ENCODE measurements around the gene SLTM. TPM values are rescaled to one million over a fixed set of nuclear protein-coding genes. Genes with fewer than 3 reads are reported as not detected.
"Not testable (repeated sequence)": the region's sequence is repeated elsewhere in the genome, so short reads cannot be mapped to it uniquely, and the experiment has no call there.

The SLTM gene
- total RNA-seq, 1 donor from 2014 or later: 67.1 TPM

DNA sequence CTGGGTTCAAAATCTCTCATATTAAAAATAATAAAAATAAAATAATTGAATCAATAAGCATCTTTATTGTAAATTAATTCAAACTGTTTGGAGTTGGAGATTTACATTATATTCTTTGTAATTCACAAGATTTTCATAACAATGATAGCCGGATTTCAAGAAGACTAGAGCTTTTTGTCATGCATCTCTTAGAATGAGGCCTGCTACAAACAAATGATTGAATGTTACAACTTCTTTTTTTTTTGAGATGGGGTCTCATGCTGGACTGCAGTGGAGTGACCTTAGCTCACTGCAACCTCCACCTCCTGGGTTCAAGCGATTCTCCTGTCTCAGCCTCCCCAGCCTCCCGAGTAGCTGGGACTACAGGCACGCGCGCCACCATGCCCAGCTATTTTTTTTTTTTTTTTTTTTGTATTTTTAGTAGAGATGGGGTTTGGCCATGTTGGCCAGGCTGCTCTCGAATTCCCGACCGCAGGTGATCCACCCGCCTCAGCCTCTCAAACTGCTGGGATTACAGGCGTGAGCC lies 3.5 kb downstream of the SLTM start:
- DNase-seq (ENCODE audit: low spot score): no peak

DNA sequence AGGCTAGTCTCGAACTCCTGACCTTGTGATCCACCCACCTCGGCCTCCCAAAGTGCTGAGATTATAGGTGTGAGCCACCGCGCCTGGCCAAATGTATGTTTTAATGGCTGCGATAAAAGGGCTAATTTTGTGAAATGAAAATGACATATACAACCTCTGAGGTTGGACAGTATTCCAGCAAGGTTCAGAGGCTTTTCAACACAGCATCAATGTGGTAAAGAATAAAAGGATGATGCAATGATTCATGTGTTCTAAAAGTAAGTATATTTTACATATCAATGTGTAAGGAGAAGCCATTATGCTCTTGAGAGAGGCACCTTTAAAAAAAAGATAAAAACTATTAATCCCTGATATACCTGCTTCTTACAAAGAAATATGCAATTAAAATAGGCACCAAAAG lies 6.7 kb downstream of the SLTM start:
- no peak for DNase-seq (ENCODE audit: low spot score)

DNA sequence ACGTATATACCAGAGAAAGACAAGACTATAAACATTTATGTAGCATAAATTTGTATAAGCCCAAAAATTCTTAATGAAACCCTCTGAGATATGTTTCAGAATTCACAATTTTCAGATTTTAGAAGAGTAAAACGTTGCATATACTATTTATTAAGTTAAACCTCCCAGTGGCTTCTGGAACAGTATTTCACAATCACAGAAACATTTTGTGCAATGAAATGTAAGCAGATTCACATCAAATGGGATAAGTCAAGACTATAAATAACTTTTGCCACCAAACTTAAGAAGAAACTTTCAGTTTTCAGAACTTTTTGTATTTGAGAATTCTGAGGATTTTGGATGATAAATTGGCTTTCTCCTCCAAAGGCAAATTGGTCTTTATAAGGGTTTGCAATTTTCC lies 9.2 kb downstream of the SLTM start:
- DNase-seq (ENCODE audit: low spot score): no peak

DNA sequence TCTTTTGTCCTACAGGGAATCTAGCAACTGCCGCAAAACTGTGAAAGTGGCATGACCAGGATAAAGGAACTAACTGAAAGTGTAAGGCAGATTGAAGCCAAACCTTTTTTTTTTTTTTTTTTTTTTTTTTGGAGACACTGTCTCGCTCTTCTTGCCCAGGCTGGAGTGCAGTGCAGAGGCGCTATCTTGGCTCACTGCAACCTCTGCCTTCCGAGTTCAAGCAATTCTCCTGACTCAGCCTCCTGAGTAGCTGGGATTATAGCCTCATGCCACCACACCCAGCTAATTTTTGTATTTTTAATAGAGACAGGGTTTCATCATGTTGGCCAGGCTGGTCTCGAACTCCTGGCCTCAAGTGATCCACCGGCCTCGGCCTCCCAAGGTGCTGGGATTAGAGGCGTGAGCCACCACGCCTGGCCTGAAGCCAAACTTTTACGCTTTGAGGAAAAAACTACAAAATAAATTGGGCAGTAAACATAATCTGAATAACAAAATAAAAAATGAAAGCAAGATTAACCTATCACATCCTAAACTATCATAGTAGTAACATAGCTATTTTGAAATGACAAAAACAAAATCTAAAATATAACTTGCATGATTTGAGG lies 9.7 kb downstream of the SLTM start:
- DNase-seq (ENCODE audit: low spot score): no peak

DNA sequence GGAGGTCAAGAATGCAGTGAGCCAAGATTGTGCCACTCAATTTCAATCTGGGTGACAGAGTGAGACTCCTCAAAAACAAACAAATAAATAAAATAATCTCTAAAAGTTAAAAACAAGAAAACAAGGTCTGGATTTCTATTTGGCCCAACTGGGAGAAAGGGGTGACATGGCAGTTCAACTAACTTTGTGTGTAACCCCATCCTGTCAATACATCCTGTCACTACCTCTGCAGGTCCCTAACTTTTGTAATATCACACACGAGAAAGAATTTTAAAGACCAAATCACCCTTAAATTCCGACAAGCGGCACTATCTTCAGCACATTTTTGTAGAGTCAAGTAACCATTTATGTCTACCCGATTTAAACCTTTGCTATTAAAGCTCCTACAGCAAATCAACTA lies 10.2 kb downstream of the SLTM start:
- DNase-seq (ENCODE audit: low spot score): no peak

DNA sequence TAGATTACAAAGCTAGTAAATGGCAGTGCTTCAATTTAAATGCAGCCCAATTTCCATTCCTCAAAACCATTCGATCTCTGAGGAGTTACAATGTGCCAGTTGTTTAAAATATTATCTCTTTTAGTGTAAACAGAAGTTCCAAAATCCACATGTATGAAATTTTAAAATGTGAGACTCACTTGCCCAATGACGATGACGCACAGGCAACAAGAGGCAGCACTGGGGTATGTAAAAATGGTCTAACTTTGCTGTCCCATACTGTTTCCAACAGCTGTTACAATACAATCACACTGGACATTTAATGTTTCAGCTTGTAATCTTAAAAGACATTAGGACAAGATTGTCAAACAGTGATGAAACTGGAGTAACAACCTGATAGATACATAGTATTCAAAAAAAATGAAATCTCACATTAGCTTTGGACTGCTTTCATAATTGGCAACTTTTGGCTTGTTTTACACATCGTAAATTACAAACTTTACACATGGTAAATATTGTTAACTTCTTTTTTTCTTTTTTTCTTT lies 12.2 kb downstream of the SLTM start:
- DNase-seq (ENCODE audit: low spot score): no peak

DNA sequence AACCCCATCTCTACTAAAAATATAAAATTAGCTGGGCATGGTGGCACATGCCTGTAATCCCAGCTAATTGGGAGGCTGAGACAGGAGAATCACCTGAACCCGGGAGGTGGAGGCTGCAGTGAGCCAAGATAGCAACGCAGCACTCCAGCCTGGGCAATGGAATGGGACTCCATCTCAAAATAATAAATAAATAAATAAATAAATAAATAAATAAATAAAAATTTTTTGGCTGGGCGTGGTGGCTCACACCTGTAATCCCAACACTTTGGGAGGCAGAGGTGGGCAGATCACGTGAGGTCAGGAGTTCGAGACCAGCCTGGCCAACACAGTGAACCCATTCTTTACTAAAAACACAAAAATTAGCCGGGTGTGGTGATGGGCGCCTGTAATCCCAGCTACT lies 13.0 kb downstream of the SLTM start:
- not testable (repeated sequence) for DNase-seq (ENCODE audit: low spot score)

DNA sequence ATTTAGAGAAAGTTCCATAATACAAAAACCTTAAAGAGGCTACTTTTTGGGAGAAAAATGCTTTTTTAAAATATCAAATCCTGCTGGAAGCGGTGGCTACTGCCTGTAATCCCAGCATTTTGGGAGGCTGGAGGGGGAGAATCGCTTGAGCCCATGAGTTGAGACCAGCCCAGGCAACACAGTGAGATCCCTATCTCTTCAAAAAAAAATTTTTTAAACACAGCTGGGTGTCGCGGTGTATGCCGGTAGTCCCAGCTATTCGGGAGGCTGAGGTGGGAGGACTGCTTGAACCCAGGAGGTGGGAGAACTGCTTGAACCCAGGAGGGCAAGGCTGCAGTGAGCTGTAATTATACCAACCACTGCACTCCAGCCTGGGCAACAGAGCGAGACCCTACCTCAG lies 14.2 kb downstream of the SLTM start:
- no peak for DNase-seq (ENCODE audit: low spot score)

DNA sequence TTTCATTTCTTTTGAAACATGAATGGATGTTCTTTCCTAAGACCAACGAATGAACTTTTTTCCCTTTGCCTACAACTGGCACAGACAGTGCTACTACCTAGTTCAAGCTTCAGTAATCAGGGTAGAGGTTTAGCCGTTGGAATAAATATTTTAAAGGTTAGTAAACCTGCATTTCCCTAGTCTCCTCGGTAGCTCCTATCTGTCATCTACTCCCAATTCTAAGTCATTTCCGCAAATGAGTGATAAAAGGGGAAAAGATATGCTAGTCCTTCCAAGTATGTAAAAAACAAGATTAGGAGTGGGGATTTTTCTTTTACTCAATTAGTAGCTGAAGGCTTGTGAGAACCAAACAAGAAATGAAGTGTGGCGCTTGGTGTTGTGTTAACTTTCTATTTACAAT lies 15.2 kb downstream of the SLTM start:
- DNase-seq (ENCODE audit: low spot score): no peak

DNA sequence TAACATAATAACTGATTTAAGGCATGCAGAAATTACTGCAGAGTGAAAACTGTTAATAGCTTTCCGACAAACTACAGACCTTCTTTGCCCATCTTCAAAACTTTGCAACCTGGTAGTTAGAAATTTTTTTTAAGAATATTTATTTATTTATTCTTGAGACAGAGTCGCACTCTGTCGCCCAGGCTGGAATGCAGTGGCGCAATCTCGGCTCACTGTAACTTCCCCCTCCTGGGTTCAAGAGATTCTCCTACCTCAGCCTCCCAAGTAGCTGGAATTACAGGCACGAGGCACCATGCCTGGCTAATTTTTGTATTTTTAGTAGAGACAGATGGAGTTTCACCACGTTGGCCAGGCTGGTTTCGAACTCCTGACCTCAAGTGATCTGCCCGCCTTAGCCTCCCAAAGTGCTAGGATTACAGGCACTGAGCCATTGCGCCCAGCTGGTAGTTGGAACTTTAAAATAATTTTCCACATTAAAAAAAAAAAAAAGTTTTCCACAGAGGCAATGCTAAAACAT lies 15.8 kb downstream of the SLTM start:
- DNase-seq (ENCODE audit: low spot score): not testable (repeated sequence)

DNA sequence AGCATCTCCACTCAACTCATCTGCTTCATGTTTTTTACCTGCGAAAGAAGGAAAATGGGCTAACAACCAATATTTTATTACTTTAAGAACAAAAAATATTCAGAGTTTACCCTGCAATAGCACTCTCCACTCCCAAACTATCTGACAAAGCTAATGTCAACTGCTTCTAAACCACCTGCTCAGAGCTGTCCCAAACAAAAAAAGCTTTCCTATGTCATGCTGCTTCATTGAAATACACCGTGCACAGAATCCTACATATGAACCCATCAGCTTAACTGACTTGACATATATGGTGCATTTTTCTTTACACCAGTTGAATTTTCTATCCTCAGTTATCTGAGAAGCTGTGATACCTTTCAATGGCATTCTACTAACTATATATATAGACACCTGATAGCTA lies 16.5 kb downstream of the SLTM start:
- no peak for DNase-seq (ENCODE audit: low spot score)

DNA sequence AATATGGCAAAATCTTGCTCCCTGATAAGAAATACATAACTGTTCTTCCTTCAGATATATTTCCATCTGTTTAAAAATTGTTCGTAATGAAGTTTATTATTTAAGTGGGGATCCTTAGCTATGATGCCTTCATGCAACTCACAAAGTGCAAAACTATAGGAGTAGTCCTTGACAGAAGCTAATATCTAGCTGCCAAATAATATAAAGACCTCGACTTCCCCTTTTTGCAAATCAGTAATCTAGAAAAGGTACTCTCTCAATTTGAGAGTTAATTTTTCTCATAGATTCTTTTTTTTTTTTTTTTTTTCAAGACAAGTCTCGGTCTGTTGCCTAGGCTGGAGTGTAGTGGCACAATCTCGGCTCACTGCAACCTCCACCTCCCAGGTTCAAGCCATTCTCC lies 23.0 kb downstream of the SLTM start:
- DNase-seq (ENCODE audit: low spot score): no peak

DNA sequence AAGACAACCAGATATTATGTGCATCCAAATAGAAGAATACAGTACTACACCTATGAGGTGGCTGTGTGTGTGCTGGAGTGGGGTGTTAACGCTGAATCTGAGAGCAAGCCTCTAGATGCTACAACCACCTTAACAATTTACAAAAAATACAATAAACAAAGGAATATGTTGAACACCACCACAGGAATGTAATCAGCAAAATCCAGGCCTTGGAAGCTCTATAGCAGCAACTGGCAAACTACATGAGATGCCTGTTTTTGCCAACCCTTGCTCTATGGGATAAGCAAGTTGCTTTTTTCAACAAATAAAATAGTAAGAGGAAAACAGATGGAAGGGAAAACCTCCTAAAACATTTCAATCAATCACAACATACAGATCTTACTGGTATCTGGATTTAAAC lies 23.9 kb downstream of the SLTM start:
- no peak for DNase-seq (ENCODE audit: low spot score)

DNA sequence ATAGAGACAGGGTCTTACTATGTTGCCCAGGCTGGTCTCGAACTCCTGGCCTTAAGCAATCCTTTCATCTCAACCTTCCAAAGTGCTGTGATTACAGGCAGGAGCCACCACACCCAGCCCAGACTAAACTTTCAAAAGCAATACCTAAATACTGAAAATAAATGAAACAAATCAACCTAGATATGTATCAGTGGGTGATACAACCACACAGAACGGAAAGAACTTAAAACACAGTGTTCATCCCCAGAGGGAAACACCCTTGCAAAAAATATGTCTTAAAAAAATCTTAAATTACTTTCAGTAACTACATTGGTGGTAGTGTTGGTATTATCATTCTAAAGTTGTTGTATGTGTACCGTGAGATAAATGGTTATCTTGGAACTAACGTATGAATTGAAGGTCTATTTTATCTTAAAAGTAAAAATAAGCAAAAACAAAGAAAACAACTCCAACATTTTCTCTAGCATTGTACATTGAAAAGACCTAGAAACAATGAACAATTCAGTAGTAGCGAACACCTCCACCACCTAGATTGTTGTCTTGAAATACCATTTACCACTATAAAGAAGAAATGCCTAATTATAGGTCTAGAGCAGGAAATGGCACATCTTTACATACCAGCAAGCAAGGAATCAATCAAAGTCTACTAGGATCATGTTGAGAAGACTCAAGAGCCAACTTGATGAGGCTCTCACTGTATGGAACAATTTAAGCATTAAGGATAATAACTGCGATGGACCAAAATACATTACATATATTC lies 24.7 kb downstream of the SLTM start:
- no peak for DNase-seq (ENCODE audit: low spot score)

DNA sequence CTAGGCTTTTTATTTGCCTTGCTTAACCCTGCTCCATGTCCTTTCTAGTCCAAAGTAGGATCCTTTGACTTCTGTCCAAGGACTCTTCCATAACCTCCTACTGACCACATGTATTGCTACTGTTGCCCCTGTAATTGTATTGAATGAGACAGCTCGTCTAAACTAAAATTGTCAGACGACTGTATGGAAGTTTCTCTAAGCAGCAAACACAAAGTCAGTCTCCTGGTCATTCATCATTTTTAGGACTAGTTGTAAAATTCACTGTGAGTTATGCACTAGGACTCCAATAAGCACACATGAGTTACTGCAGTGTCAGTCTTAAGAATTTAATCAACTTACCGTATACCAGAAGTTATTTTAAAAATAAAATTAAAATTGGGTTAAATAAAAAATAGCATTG lies 32.8 kb downstream of the SLTM start:
- DNase-seq (ENCODE audit: low spot score): no peak

DNA sequence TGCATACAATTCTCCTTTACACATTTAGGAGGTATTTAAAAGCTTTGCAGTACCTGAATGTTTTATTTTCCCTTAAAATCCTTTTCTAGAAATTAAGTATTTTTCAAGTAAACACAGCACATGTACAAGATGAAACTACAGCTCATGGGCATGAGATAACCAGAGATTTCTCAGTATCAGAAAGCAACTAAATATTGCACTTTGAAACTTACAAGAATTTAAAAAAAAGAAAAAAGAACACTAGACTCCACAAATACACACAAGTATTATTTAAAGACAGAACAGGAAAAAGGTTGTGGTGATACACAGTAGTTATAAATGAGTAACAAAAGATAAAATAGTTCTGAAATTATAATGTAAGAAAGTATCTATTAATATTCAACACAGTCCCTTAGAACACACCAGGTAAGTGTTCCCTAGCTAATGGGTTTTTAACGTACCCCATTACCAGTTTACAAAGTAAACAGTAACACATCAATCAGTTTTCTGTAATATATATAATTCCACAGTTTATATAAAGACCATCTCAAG lies 35.3 kb downstream of the SLTM start:
- no peak for DNase-seq (ENCODE audit: low spot score)

DNA sequence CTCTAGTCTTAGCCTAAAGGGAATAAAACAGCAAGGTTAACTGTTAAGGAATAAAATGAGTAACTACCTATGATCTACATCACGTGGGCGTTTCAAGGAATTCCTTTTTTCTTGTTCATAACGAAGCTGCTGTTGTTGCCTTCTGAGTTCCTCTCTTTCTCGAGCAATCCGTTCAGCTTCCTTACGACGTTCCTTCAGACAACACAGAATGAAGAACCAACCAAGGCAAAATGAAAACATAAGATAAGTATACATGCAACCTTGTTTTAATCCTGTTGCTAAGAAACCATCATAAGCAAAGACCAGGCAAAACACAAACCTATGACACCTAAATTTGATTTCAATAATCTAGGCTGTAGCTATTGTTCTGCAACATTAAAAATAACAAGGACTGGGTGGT lies 44.1 kb downstream of the SLTM start:
- DNase-seq (ENCODE audit: low spot score): no peak

DNA sequence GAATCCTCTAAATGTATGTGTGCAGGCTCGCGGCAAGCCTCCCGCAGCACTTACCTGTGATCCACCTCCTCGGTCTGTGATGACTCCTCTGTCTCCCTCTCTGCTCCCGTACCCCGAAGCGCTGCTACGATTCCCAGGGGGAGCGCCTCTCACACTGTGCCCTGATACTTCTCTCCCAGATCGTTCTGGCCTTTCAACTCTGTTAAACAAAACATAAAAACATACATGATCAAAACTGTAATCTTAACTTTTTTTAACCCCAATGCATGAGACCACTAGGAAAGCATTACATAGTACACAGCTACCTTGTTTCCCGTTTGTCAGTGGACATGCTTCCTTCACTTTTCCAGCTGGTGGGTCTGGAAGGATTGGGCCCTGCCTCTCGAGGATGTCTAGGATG lies 46.6 kb downstream of the SLTM start:
- DNase-seq (ENCODE audit: low spot score): no peak

DNA sequence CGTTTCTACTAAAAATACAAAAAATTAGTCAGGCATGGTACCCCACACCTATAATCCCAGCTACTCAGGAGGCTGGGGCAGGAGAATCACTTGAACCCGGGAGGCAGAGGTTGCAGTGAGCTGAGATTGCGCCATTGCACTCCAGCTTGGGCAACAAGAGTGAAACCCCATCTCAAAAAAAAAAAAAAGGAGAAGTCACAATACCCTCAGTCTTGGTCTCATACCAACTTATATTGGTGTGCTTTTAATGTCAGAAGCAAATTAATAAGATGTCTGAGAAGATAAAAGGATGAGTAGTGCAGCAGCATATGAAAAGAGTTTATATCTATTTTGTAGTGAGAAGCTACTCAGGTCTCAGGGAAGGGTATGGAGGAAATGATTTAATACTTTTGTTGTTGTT lies 49.6 kb downstream of the SLTM start:
- not testable (repeated sequence) for DNase-seq (ENCODE audit: low spot score)

DNA sequence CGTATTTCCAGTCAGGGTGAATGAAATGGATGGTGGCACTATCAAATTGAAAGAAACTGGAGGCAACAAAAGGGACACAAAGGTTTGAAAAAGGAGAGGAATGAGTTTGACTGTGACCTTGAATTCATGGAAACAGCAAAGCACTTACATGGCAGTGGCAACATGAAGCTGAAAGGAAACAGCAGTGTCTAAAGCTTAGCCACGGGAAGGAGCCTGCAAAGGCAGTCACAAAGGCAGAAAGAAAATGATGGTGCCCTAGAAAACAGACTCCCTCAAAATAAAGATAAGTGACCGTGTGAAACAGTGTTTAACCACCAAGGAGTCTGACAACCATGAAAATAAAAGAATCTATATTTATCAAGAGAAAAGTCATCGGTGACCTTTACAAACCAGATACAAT lies 51.2 kb downstream of the SLTM start:
- DNase-seq (ENCODE audit: low spot score): no peak

DNA sequence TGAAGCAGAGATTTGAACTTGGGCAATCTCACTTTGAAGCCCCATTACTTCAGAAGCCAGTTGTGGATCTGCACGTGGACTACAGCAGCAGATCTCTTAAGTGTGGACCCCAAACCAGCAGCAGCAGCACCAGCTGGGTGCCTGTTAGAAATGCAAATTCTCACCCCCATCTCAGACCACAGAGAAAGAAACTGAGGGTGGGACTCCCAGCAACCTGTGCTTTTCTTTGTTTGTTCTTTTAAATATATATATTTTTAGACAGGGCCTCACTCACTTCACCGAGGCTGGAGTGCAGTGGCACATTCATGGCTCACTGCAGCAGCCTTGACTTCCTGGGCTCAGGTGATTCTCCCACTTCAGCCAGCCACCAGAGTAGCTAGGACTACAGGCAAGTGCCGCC lies 53.2 kb downstream of the SLTM start:
- DNase-seq (ENCODE audit: low spot score): no peak

DNA sequence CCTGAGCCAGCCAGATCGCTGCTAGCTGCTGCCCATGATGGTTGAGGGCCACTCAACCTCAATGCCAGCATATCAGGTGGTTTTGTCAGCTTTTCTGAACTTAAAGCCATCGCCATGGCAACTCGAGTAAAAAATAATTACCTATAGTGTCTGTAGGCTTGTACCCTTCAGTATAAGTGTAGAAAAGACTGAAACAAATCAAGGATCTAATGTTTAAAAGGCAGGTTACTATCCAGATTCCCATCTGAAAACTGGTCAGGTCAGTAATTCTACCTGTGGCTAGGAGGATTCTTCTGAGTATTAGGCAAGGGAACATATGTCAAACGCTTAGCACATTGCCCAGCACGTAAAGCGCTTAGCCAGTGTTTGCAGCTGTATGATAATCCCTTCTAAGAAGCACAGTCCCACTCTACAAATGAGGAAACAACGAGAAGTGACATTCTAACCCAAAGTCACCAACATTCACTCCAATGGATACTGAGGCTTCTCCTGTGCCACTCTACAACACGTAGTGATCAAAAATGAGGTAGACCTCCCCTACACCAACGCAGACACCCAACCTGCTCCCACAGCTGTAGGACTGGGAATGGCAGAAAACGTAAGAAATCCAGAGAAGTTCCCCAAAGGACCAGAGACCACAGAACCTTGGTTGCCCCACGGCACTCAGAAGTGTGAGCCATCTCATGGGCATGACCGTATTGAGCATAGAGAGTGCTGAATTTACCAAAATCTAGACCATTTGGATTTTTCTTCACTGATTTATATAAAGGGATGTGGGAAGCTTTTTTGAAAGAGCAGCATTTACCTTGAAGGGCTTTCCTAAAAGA lies 55.3 kb downstream of the SLTM start:
- no peak for DNase-seq (ENCODE audit: low spot score)
